Body of pancreas (tissue), 4 donors: Measurements from ENCODE around the gene PPP1R12A. TPM values are rescaled to one million over a fixed set of nuclear protein-coding genes. Genes with fewer than 3 reads are reported as not detected.

ENCODE experiments used
- ATAC-seq: fragments of 150-250 bp; one replicate; pipeline ENCODE4 v1.9.1; 2016
- DNase-seq, 4 donors: peaks; one replicate each; pipeline ENCODE4 v3.0.0-alpha.2; 2019
- H3K27ac ChIP-seq, 4 donors: fragments of 200-600 bp; sonication (generic); 1 replicate in 3 of 4; 2 replicates in 1 of 4; pipeline versions ENCODE4 v1.5.1 to v1.6.1; 2016 to 2019; ENCODE audit warnings: mild to moderate bottlenecking in 1 of 4, mixed read lengths in 1 of 4, moderate library complexity in 1 of 4
- H3K27me3 ChIP-seq, 2 donors: fragments of 200-600 bp; sonication (generic); one replicate each; pipeline ENCODE4 v1.6.0; 2016; ENCODE audit warnings: mild to moderate bottlenecking in 1 of 2
- H3K36me3 ChIP-seq, 2 donors: fragments of 200-600 bp; sonication (generic); replicated peaks in 1 of 2; 2 replicates each; pipeline ENCODE4 v1.5.1; 2016; ENCODE audit warnings: low read depth in 2 of 2; ENCODE audit not compliant: insufficient read depth in 1 of 2
- H3K4me1 ChIP-seq: fragments of 200-600 bp; sonication (generic); one replicate; pipeline ENCODE4 v1.6.0; 2016
- H3K4me3 ChIP-seq, 2 donors: fragments of 200-600 bp; sonication (generic); 1 replicate in 1 of 2; 2 replicates in 1 of 2; pipeline ENCODE4 v1.5.1; 2016 to 2019
- H3K9me3 ChIP-seq, 3 donors: fragments of 200-600 bp; sonication (generic); 1 replicate in 2 of 3; 2 replicates in 1 of 3; pipeline ENCODE4 v1.5.1; 2016
- POLR2A ChIP-seq, 3 donors: fragments of 450-650 bp; IDR thresholded peaks; one replicate each; pipeline ENCODE4 v1.6.1; 2016; ENCODE audit warnings: antibody characterized with exemption in 3 of 3, mild to moderate bottlenecking in 2 of 3
- WGBS, 2 donors: methylation state at CpG; one replicate each; pipeline ENCODE4 v1.1.5; 2017; 5-methylcytosine and 5-hydroxymethylcytosine counted together
- intact Hi-C: fragments of 100-400 bp; cut with DNase I; formaldehyde crosslinking; loops from one replicate; pipeline ENCODE4 v1.15.1; 2023
- total RNA-seq, 2 donors: library from RNA; depleted of rRNA; stranded (reverse); fragments of >200 nt; gene quantifications; one replicate each; pipeline ENCODE4 v1.1.0, GENCODE V29; 2016
- TF ChIP-seq, protein P1 (sequence below), 7 experiments: fragments of 450-650 bp in 4 of 7; fragments of 200-600 bp in 3 of 7; sonication (generic) in 3 of 7; IDR thresholded peaks; one replicate each; pipeline ENCODE4 v1.5.1; 2016 to 2019; ENCODE audit warnings: antibody characterized with exemption in 7 of 7

PPP1R12A gene
- total RNA-seq, 2 donors from 2014 or later, result 45.4 to 65.6 TPM

- Histone ChIP-seq H3K27ac (no peak overlapping the region), H3K27me3 (no peaks in the 10 kb centered on the region), H3K4me1 (peaks cover 11% of the 10 kb centered on the region), H3K4me3 (no peak overlapping the region), H3K9me3 (no peaks in the 10 kb centered on the region), H3K36me3 (peaks cover 0 to 2% of the 10 kb centered on the region in 2 donors)
- DNase-seq (no peak), ATAC-seq (no peak)
- 56 to 67% methylated on average over 3 of the region's 3 CpGs for WGBS, 2 donors
- TF ChIP-seq, protein P1, sequence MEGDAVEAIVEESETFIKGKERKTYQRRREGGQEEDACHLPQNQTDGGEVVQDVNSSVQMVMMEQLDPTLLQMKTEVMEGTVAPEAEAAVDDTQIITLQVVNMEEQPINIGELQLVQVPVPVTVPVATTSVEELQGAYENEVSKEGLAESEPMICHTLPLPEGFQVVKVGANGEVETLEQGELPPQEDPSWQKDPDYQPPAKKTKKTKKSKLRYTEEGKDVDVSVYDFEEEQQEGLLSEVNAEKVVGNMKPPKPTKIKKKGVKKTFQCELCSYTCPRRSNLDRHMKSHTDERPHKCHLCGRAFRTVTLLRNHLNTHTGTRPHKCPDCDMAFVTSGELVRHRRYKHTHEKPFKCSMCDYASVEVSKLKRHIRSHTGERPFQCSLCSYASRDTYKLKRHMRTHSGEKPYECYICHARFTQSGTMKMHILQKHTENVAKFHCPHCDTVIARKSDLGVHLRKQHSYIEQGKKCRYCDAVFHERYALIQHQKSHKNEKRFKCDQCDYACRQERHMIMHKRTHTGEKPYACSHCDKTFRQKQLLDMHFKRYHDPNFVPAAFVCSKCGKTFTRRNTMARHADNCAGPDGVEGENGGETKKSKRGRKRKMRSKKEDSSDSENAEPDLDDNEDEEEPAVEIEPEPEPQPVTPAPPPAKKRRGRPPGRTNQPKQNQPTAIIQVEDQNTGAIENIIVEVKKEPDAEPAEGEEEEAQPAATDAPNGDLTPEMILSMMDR (IDR thresholded peaks at IDR 0.05), result no peak
- TF ChIP-seq POLR2A (IDR thresholded peaks at IDR 0.05), result no peak
- intact Hi-C loops, result no loop called here
Observed at GRCh38 chr12:79778802-79779448, 156.0 kb downstream of the PPP1R12A start.

- intact Hi-C loops, result no loop called here
- 70 to 72% methylated on average over 1 of the region's 1 CpG for WGBS, 2 donors
- no peak for ATAC-seq
- peaks cover 0 to 2% of the 10 kb centered on the region in 2 donors for H3K36me3 ChIP-seq
- H3K27me3 ChIP-seq, result no peaks in the 10 kb centered on the region
- no peak overlapping the region for H3K27ac ChIP-seq
- no peak overlapping the region for H3K4me3 ChIP-seq
- peaks cover 11% of the 10 kb centered on the region for H3K4me1 ChIP-seq
- H3K9me3 ChIP-seq, result no peaks in the 10 kb centered on the region
- DNase-seq, result no peak
- TF ChIP-seq, protein P1 (IDR thresholded peaks at IDR 0.05), result no peak
- no peak for TF ChIP-seq POLR2A (IDR thresholded peaks at IDR 0.05)
Observed at GRCh38 chr12:79776111-79776510, 158.8 kb downstream of the PPP1R12A start.

- no peak for TF ChIP-seq POLR2A (IDR thresholded peaks at IDR 0.05)
- TF ChIP-seq, protein P1 (IDR thresholded peaks at IDR 0.05), result no peak
- Histone ChIP-seq H3K27ac (no peak overlapping the region), H3K4me3 (no peak overlapping the region), H3K4me1 (peaks cover 11% of the 10 kb centered on the region), H3K9me3 (no peaks in the 10 kb centered on the region), H3K36me3 (peaks cover 0 to 2% of the 10 kb centered on the region in 2 donors), H3K27me3 (no peaks in the 10 kb centered on the region)
- ATAC-seq (no peak), DNase-seq (no peak)
- intact Hi-C loops, result no loop called here
- WGBS, 2 donors, result 73 to 75% methylated on average over 3 of the region's 3 CpGs
Observed at GRCh38 chr12:79775355-79776027, 159.4 kb downstream of the PPP1R12A start.

DNA sequence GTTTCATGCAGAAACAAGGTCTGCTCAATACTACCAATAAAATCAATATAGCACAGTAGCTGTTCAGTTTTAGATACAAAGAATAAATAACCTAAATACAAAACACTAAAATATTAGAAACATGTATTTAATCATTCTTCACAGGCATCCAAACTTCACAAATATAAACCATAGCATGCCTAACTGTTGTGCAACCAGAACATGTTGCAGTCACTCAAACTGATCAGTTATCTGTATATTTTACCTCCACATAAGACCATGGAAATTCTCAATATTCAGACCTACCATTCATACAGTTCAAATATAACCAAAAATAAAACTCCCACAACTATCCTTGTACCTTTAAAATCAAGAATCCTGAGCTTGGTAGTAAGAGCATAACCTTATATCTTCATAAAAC lies 161.0 kb downstream of the PPP1R12A start:
- H3K4me1 ChIP-seq, result peaks cover 11% of the 10 kb centered on the region
- no peak for TF ChIP-seq POLR2A (IDR thresholded peaks at IDR 0.05)
- TF ChIP-seq, protein P1 (IDR thresholded peaks at IDR 0.05), result no peak
- peaks cover 0 to 2% of the 10 kb centered on the region in 2 donors for H3K36me3 ChIP-seq
- no peaks in the 10 kb centered on the region for H3K9me3 ChIP-seq
- intact Hi-C loops, result no loop called here
- no peaks in the 10 kb centered on the region for H3K27me3 ChIP-seq
- ATAC-seq (no peak), DNase-seq (no peak)
- no peak overlapping the region for H3K27ac ChIP-seq
- no peak overlapping the region for H3K4me3 ChIP-seq
